RWPE2 (cell line): ENCODE measurements around the gene APLN.

Experiments
- ATAC-seq: fragments of 200-7000 bp; cut with Tn5 transposase; 3 replicates; pipeline ENCODE4 v1.9.1; 2021; ENCODE audit warnings: low read depth
- DNase-seq: peaks from one replicate; pipeline ENCODE4 v3.0.0-alpha.2; 2020; ENCODE audit warnings: low spot score
- H3K27ac ChIP-seq: fragments of 450-650 bp; 2 replicates; pipeline ENCODE4 v1.5.1; 2017; ENCODE audit warnings: mild to moderate bottlenecking; ENCODE audit not compliant: poor library complexity, severe bottlenecking
- H3K27me3 ChIP-seq: fragments of 250-450 bp; sonication (Bioruptor Pico); 2 replicates; pipeline ENCODE4 v1.5.1; 2021; ENCODE audit warnings: mild to moderate bottlenecking, moderate library complexity; ENCODE audit not compliant: insufficient read depth, poor library complexity, severe bottlenecking
- H3K36me3 ChIP-seq: fragments of 250-450 bp; sonication (Bioruptor Pico); 2 replicates; pipeline ENCODE4 v1.5.1; 2020; ENCODE audit warnings: low read depth, mild to moderate bottlenecking, moderate library complexity
- H3K4me1 ChIP-seq: fragments of 250-450 bp; sonication (Bioruptor Pico); 2 replicates; pipeline ENCODE4 v1.5.1; 2021; ENCODE audit warnings: mild to moderate bottlenecking, moderate library complexity; ENCODE audit not compliant: insufficient read depth, poor library complexity, severe bottlenecking
- H3K4me3 ChIP-seq: fragments of 250-450 bp; sonication (Bioruptor Pico); 2 replicates; pipeline ENCODE4 v1.5.1; 2021; ENCODE audit warnings: mild to moderate bottlenecking, moderate library complexity; ENCODE audit not compliant: severe bottlenecking
- H3K9me3 ChIP-seq: fragments of 250-450 bp; sonication (Bioruptor Pico); 2 replicates; pipeline ENCODE4 v1.5.1; 2021; ENCODE audit warnings: mild to moderate bottlenecking, moderate library complexity; ENCODE audit not compliant: severe bottlenecking
- TF ChIP-seq, protein P1 (sequence below): fragments of 450-650 bp; IDR thresholded peaks from one replicate; pipeline ENCODE4 v1.5.1; 2017; ENCODE audit warnings: mild to moderate bottlenecking, moderate library complexity; ENCODE audit not compliant: poor library complexity, severe bottlenecking

APLN gene

DNA sequence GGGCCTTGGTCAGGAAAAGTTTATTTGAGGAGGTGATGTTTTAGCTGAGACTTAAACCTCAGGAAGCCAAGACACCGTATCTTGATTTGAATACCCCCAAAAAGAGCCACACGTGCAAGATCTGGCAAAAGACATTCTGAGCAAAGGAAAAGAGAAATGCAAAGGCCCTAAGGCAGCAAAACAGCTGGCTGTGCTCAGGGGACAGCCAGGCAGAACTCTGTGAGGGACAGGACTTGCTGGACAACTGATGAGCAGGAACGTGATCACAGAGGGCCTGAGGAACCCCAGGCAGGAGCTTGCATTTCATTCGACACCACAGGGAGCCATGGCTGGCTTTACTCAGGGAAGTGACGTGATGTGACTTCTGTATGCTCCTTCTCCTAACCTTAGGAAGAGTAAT, 58.7 kb downstream of the APLN start:
- TF ChIP-seq, protein P1, sequence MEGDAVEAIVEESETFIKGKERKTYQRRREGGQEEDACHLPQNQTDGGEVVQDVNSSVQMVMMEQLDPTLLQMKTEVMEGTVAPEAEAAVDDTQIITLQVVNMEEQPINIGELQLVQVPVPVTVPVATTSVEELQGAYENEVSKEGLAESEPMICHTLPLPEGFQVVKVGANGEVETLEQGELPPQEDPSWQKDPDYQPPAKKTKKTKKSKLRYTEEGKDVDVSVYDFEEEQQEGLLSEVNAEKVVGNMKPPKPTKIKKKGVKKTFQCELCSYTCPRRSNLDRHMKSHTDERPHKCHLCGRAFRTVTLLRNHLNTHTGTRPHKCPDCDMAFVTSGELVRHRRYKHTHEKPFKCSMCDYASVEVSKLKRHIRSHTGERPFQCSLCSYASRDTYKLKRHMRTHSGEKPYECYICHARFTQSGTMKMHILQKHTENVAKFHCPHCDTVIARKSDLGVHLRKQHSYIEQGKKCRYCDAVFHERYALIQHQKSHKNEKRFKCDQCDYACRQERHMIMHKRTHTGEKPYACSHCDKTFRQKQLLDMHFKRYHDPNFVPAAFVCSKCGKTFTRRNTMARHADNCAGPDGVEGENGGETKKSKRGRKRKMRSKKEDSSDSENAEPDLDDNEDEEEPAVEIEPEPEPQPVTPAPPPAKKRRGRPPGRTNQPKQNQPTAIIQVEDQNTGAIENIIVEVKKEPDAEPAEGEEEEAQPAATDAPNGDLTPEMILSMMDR, result no peak
- no peaks in the 10 kb centered on the region for H3K9me3 ChIP-seq
- no peak overlapping the region for H3K4me3 ChIP-seq
- H3K4me1 ChIP-seq, result no peaks in the 10 kb centered on the region
- no peak overlapping the region for H3K27ac ChIP-seq
- no peaks in the 10 kb centered on the region for H3K27me3 ChIP-seq
- ATAC-seq (no peak), DNase-seq (no peak)
- no peaks in the 10 kb centered on the region for H3K36me3 ChIP-seq
